AG04450 (cell line): ENCODE results near the gene STX2. TPM values are rescaled to one million over a fixed set of nuclear protein-coding genes. Genes with fewer than 3 reads are reported as not detected.
A peak's percentile ranks its signal among the peaks of the same experiment; 100 is the strongest.

ENCODE experiments used
- CTCF ChIA-PET: fragments of 300-600, 350-600 bp; formaldehyde crosslinking; extraction: SDS; loops from one replicate; lab custom pipeline; 2022; ENCODE audit warnings: antibody characterized with exemption, inconsistent platforms; lab: Charles Lee
- POLR2A ChIA-PET: fragments of 350-600 bp; formaldehyde crosslinking; extraction: SDS; loops from one replicate; lab custom pipeline; 2021; ENCODE audit warnings: antibody characterized with exemption, inconsistent platforms; lab: Yijun Ruan, JAX
- DNase-seq: peaks from one replicate; pipeline ENCODE4 v3.0.0-alpha.2; 2011; ENCODE audit warnings: low read depth, low spot score
- H3K27ac ChIP-seq: one replicate; pipeline ENCODE4 v1.5.1; 2012; ENCODE audit warnings: low read depth, low read length, control low read depth
- H3K27me3 ChIP-seq: one replicate; pipeline ENCODE4 v1.6.0; 2012; ENCODE audit warnings: low read length; ENCODE audit not compliant: control insufficient read depth, insufficient read depth
- H3K4me3 ChIP-seq: 2 replicates; pipeline ENCODE4 v1.5.1; 2011; ENCODE audit warnings: mild to moderate bottlenecking, low read depth, low read length, control low read depth
- H3K9me3 ChIP-seq: 2 replicates; pipeline ENCODE4 v1.5.1; 2012; ENCODE audit warnings: low read length; ENCODE audit not compliant: control insufficient read depth, insufficient read depth
- CTCF ChIP-seq: IDR thresholded peaks from 2 replicates; pipeline ENCODE4 v1.5.1; 2011; ENCODE audit warnings: low read depth, low read length, control low read depth, inconsistent platforms
- polyA plus RNA-seq: library from polyadenylated mRNA; depleted of rRNA; stranded (reverse); fragments of >200 nt; gene quantifications from 2 replicates; pipeline ENCODE4 v1.2.3, GENCODE V29; 2011

Gene STX2
- polyA plus RNA-seq, 1 experiment = 42.8 TPM

- Histone ChIP-seq H3K27me3 (no peaks in the 10 kb centered on the region), H3K9me3 (peaks cover 4% of the 10 kb centered on the region), H3K4me3 (no peak overlapping the region), H3K27ac (no peak overlapping the region)
- no peak for DNase-seq
- POLR2A ChIA-PET = no interaction called here
- no peak for TF ChIP-seq CTCF
- CTCF ChIA-PET = interaction anchor here (1.6 kb wide), 1 partner anchor 10 kb away, joined by 4 read pairs; the partner anchor contains the start of gene STX2
These were observed 9.4 kb downstream of the STX2 start for GRCh38 chr12:130829391-130830245.

GRCh38 chr12:130828895-130829294, 10.2 kb downstream of the STX2 start:
- no peak for DNase-seq
- Histone ChIP-seq H3K27me3 (no peaks in the 10 kb centered on the region), H3K27ac (no peak overlapping the region), H3K9me3 (peaks cover 4% of the 10 kb centered on the region), H3K4me3 (no peak overlapping the region)
- CTCF ChIA-PET = interaction anchor here (1.8 kb wide), 1 partner anchor 11 kb away, joined by 8 read pairs; no protein-coding TSS in a partner anchor
- TF ChIP-seq CTCF = no peak
- POLR2A ChIA-PET = no interaction called here

- DNase-seq = no peak
- Histone ChIP-seq H3K27me3 (no peaks in the 10 kb centered on the region), H3K9me3 (peaks cover 4% of the 10 kb centered on the region), H3K4me3 (no peak overlapping the region), H3K27ac (peak overlapping the region; percentile 39)
- CTCF ChIA-PET = interaction anchor here (1.8 kb wide), 1 partner anchor 9 kb away, joined by 8 read pairs; no protein-coding TSS in a partner anchor
- no peak for TF ChIP-seq CTCF
- POLR2A ChIA-PET = no interaction called here
These were observed 11.6 kb downstream of the STX2 start for GRCh38 chr12:130827432-130827831.

GRCh38 chr12:130826151-130826801, 12.8 kb downstream of the STX2 start:
- H3K27ac ChIP-seq = peak overlapping the region; percentile 57
- peak; percentile 21 for DNase-seq
- H3K4me3 ChIP-seq = no peak overlapping the region
- peaks cover 4% of the 10 kb centered on the region for H3K9me3 ChIP-seq
- TF ChIP-seq CTCF = peak; percentile 68
- POLR2A ChIA-PET = no interaction called here
- CTCF ChIA-PET = interaction anchor here (0.7 to 3.9 kb wide), 12 partner anchors 9 to 78 kb away, joined by 3 to 46 read pairs (median 5); partner anchors contain the start of gene STX2
- H3K27me3 ChIP-seq = no peaks in the 10 kb centered on the region
